HG02678 (cell line): Measurements from ENCODE around the gene RAD51B.

ENCODE experiments used
- ATAC-seq: cut with Tn5 transposase; IDR thresholded peaks from one replicate; pipeline ENCODE4 v1.9.1; 2021; ENCODE audit warnings: mild to moderate bottlenecking, moderate library complexity; ENCODE audit not compliant: unreplicated experiment

Gene RAD51B

DNA sequence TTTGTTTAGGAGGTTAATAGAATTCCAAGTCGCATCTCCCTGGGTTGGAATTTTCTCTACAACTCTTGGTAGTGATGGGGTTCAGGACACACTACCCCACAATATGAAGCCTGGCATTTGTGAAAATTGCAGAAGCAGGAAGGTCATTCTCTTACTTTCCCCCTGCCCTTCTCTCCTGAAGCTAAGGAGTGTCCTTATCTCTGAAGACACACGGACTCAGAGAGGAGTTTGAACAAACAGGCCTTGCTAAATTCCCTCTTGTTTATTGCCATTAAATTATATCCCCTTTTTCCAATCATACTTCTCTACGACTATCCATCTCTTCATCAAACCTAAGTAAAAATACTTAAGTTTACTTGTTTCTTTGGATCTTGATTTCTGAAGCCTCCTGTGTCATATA, 443.0 kb downstream of the RAD51B start:
- no peak for ATAC-seq

DNA sequence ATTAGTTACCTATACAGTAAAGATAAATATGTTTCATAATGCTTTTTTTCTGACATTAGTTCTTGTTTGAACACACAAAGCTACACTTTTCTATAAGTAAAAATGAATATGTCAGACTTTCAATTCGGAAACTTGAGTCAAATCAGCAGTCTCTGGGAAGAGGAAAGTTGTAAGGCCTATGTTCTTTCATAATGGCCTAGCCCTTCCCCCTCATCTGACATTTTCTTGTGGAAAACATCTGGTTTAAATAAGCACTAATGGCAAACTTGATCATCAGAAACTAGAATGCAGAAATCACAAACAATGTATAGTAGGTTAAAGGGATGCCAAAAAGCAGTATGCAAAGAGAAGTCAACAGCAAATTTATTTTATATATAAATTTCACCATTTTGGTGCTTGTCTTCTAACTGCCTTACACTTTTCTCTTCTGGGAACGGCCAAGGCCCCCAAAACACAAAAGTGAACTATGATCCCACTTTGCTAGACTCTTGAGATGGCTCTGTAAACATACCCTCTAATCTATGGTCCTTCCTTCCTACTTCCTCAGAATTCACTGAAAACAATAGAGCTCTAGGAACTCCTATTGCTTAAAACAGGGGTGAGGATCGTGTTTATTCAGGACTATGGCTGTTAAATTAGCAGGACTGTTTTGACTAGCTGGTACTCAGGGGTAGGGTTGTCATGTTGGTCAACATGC, 444.1 kb downstream of the RAD51B start:
- no peak for ATAC-seq

DNA sequence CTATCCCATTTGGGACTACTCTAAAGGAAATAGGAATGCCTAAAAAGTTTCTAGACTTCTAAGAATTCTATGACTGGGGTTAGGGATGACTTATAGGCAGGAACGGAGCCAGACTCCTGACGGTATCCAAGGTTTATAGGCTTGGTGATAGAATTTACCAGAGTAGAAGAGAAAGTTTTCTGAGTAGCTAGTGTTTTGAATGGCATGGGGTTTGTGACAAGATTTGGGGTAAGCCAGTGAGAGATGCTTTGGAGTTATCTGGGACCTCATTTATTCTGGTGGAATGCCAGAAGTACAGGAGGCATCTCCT, 444.6 kb downstream of the RAD51B start:
- ATAC-seq = no peak

DNA sequence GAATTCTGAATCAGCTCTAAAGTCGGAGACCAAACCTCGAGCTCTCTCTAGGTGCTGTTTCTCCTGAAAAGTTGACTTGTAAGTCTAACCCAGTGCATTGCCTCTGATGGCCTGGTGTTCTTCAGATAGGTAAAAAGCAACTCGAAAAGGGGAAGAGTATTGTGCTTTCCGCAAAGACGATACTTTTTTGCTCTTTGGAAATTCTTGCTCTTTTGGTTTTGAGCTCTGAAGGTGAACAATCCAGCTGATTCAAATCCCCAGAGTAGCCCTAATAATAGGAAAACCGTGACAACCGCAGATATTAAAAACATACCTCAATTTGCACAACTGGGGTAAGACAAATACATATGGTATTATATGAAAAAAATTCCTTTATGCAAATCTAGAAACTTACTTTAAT, 447.4 kb downstream of the RAD51B start:
- ATAC-seq = no peak

DNA sequence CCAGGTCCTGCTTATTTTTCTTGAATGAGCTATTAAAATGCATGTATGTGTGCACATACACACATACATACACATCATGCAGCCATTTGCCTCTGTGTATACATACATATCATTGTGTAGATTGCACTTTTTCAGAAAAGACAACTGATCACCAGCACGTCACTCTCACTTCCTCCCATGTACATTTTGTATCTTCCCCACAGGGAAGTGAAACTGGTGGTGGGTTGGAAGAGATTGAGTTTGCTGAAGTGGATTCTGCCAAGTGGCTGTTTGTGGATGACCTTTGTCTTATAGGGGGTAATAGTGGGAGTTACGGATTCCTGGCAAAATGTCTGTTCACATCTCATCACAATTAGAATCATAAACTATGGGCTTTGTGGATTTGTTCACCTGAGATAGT, 448.6 kb downstream of the RAD51B start:
- peak; percentile 71 for ATAC-seq

DNA sequence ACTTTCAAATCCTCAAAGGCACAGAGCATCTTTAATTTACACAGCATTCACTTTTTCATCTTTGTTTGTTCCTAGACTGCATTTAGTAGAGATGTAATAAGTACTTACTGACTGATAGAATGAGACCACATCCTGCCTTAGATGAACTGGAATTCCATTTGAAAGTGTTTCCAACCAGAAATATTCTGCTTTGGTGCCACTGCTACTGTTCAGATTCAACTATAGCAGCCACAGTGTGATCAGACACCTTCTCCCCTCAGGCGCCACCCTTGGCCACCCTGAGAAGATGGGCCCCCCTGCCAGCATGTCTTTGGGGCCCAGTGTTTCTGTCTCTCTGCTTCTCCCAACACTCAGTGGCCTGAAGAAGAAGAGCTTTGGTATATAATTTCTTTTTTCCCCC, 449.1 kb downstream of the RAD51B start:
- ATAC-seq = no peak

DNA sequence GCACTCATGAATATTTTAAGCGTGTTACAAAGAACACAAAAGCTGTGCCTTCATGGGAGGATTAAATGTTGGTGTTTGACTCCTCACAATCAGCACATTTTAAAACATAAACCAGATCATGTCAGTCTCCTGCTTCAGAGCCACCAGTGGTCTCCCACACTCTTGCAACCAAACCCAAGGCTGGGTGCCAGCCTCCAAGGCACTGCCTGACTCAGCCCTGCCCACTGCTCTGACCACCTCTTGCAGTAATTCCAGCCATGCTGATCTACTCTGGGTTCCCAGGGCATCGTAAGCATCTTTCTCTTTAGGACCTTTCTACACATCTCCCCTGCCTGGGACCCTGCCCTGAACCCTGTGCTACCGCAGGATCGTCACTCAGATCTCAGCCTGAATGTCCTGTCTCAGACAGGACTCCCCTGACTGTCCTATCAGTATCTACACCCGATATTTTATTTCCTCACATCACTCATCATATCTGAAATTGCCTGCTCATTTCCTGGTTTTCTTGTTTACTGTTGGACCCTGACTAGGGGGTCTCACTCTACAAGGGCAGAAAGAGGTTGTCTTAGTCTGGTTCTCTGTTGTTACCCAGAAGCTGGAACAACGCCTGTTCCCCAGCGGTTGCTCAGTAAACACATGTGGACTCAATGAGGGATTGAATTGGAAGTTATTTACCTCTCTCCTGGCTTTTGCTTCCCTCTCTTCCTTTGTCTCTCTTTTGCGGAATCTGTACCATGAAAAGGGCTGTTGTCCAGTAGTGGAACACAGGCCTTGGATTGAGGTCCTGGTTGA, 449.8 kb downstream of the RAD51B start:
- no peak for ATAC-seq

DNA sequence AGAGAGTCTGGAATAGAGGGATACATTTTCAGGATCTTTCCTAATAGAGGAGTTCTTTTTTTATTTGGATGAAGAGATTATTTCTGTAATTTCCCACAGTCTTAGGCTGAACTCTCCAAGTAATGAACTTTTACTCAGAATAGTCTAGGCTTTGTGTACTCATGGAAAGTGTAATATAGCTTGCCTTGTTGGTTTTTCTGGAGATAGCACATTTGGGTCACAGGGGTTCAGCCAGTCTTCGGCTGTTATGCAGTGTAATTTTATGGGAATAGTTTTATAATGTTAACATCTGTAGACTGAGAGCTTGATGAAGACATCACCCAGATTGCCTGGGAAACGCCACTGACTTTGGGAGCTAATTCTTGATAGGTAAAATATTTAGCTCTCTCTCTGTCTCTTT, 450.8 kb downstream of the RAD51B start:
- no peak for ATAC-seq

DNA sequence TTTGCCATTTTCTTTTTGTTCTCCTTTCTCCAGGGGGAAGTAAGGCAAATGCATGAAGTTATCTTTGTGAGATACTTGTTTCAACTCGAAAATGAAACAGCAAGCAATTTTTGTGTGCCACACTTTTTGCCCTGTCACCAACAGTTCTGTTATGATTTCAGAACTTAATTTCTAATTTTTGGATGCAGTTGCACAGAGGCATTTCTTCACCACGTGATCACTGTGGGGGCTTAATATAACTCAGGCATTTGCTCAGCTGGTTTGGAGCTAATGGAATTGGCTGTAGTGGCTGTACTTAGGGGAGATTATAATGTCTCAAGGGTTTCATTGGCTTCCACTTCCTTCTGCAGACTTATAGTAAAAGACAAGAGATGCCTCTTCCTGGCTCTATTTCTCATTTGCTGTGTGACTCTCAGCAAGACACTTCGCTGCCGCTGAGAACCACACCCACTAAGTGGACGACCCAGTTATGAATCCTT, 452.4 kb downstream of the RAD51B start:
- no peak for ATAC-seq

DNA sequence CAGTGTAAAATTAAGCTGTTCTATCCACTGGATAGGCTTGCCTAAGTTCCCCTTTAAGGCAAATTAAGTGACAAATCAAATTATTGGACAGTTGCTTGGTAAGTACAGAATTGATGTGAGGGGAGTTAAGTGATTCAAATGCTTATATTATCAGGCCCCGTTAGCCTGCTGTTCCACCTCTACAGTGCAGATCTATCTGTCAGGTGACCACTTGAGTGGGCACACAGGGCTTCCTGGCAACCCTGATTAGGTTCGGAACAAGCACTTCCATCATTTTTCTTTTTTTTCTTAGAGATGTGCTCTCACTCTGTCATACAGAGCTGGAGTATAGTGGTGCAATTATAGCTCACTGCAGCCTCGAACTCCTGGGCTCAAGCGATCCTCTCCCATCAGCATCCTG, 453.8 kb downstream of the RAD51B start:
- ATAC-seq = no peak

DNA sequence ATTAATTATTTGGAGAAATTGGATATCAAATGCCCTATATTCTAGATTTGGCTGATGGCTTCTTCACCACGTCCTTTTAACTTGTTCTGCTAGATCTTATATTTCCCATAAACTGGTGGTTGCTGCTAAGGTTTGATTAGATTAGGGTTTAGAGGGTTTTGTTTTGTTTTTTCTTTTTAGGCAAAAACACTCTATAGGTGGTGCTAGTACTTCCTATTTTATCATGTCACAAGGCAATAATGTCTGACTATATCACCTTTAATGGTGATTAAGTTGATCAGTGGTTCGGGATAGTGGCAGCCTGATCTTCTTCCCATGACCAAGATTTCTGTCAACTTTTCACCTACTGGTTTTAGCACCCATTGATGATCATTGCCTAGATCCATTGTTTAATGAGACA, 455.1 kb downstream of the RAD51B start:
- no peak for ATAC-seq

DNA sequence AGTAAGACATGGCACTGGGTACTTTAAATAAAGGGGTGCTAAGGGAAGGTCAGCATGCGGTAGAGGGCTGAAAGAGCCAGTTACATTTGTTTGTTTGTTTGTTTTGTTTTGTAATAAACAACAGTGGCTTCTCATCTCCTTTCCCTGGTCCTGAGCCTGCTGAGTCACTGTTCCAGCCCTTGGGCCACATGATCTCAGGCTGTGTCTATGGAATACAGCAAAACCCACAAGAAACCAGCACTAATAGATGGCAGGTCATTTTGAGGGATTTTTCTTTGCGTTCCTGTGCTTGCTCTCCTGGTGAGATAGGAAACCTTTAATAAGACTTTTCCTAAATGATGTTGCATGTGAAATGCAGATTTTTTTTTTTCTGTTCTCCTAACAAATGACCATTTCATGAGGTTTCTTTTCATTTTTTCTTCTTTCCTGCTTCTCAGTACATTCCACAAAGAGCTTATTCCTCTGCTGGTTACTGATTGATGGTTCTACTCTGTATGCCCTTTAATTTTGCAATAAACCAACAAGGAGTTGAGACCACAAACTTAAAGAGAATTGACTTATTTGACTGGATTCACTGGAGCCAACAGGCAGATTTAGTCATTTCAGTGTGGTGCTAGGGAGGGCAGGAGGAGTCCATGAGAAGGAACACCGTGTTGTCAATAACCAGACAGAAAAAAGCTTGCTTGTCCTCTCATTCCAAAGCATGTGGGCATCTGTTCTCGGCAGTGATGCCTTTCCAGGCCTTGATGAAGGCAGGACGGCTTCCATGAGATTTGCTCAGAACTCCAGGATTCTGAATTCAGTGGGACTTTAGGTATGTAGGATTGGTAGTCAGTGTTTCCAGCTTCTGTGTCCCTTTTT, 459.2 kb downstream of the RAD51B start:
- ATAC-seq = no peak

DNA sequence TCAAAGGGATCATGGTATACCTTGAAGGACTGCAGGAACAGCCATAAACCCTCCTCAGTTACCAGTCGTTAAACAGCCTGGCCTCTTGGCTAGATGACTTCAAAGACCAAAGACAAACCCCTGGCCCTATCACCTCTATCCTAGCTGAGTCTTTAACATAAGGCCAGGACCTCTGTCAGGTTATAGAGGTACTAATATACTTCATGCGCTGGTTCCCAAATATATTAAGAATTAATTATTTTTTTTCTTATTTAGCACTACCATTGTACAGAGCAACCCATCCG, 459.8 kb downstream of the RAD51B start:
- ATAC-seq = no peak

DNA sequence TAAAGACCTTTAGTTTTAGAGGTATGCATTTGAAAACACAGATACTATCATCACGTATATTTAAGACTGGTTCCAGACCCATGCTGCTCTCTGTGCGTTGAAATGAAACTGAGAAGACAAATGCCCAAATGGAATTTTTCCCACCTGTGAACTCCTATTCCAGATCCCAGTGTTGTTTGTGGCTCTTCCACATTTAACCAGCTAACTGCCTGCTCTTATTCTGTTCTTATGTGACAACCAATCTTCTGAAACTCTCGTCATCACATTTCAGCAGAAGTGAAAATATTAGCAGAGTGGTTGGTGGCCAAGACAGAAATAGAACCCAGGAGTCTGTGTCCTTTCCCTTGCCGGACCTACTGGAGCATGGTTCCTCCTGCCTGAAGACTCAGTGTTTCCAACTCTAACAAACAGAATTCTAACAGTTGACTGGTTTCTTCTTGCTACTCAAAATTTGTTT, 460.2 kb downstream of the RAD51B start:
- peak; percentile 43 for ATAC-seq

DNA sequence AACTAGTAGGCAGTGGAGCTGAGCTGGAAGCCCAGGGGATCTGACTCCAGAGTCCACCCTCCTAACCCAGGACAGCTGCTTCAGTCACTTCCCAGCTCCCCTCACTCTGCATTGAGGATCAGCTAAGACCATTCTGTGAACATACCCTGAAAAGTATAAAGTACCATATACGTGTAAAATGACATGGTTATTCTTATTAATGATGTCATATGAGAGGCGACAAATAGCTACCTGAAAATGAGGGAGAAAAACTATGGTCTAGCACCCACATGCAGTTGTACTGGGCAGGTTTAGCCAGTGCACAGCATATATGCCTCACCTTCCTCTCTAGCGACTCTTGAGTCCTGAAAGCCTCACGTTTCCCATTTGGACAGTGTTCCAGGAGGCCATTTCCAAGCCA, 461.9 kb downstream of the RAD51B start:
- ATAC-seq = no peak

DNA sequence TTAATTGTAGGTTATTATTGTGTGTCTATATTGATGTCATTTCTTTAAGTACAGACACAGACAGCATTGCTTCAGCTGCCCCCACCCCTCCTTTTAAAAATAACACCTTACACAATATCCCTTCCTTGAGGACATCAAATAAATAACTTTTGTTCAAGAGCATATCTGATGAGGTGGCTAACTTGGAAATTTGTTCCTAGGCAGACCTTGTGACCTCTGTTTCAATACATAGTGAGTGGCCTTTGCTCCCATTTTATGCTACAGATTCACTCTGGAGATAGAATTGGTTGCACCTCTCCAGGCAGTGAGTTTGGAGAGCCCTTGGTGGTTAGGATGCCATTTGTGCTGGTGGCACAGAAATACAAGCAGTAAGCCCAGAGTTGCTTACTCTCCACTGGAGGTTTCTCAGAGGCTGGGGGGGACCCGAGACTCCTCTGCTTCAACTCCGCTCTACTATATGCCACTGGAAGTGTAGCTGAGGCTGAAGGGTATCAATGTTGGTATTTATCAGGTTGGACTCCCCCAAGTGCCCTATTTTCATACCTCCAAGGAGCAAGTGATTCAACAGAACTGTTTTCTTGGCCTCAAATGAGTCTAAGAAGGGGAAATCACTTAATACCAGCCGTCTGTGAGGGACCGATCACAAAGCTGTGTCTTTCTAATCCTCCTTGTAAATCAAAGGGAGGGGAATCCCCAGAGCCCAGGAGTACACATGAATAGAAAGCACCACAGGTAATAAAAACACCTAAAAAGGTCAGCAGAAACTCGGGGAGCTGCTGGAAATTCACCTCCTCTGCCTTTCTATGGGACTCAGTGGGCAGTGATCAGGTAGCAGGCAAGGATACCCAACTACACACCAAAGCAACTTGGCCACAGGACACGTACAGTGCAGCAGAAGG, 463.1 kb downstream of the RAD51B start:
- ATAC-seq = peak; percentile 28

DNA sequence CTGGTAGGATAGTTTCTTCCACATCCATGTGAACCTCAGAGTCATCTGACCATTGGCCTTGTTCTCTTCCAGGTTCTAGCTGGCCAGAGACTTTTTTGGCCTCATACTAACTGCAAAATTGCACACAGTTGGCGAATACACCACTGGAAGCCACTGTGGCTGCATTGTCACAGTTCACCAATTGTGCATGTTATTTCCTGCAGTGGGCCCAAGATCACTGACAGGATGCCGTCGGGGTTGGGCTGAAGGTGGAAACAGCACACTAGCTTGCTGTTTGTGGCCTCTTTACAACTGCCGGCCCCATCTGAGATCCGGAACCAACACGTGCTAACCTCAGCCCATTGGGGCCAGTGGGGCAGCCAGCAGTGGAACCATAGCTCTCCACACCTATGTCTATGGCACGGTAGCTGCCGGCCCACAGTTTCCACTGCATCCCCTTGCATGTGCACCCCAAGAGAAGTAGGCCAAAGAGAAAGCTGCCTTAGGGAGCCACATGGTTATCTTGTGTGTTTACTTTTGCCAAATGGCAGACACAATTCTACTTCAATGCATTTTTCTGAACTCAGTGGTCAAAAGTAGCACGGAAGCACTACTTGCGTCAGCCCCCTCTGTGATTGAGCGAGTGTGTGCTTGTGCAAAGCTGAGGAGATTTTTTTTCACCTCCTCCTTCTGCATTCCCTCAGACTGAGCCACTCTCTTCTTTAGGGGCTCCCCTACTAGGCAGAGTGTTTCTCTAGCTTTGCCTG, 464.0 kb downstream of the RAD51B start:
- peak; percentile 46 for ATAC-seq

DNA sequence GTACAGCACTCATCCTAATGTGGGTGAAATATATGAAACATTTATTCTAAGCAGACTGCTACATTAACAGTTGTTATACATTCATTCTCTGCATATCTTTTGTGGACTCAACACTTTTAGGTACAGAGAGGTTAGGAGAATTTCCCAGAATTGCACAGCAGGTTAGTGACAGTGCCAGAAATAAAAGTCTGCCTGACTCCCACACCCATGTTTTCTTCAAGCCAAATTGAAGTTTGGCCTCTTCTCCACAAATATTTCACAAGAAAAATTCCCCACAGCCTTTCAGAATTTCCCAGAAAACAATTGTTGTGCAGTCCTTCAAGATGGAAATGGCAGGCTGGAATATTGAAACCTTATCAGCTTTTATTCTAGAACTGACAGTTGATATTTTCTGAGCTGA, 464.8 kb downstream of the RAD51B start:
- ATAC-seq = no peak

DNA sequence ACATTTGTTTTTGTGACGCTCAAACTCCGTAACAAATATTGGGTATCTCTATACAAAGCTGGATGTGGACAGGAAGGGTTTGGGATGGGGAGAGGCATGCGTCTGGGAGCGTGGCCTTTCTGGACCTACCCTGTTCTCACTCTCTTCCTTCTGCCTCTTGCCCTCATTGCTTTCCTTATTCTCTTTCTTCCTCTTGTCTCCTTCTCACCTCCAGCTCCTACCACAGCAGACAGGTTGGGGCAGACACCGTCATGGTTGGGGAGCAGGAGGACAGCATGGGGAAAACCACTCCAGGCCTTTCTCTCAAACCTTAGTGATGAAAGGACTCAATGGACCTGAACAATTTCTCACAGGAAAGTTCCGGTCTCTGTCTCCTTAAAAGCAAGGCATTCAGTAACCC, 465.3 kb downstream of the RAD51B start:
- ATAC-seq = no peak
